H9 (cell line): ENCODE measurements around the gene POU3F3. TPM values are rescaled to one million over a fixed set of nuclear protein-coding genes. Genes with fewer than 3 reads are reported as not detected.
A peak's percentile ranks its signal among the peaks of the same experiment; 100 is the strongest.

Source experiments
- DNase-seq: peaks from one replicate; pipeline ENCODE4 v3.0.0-alpha.2; 2017
- H2AFZ ChIP-seq: one replicate; pipeline ENCODE4 v1.6.1; 2013; ENCODE audit warnings: mild to moderate bottlenecking, low read length, control low read depth, moderate library complexity
- H2AK5ac ChIP-seq: 2 replicates; pipeline ENCODE4 v1.6.1; 2013; ENCODE audit warnings: low read length, control low read depth, mixed read lengths; ENCODE audit not compliant: insufficient read length
- H2BK120ac ChIP-seq: one replicate; pipeline ENCODE4 v1.6.1; 2013; ENCODE audit warnings: low read depth, mild to moderate bottlenecking, low read length, control low read depth, inconsistent platforms; ENCODE audit not compliant: poor library complexity, severe bottlenecking
- H2BK12ac ChIP-seq: 2 replicates; pipeline ENCODE4 v1.6.1; 2013; ENCODE audit warnings: low read length, control low read depth, mixed read lengths, low read depth; ENCODE audit not compliant: insufficient read length
- H2BK15ac ChIP-seq: 2 replicates; pipeline ENCODE4 v1.6.1; 2013; ENCODE audit warnings: low read depth, low read length, control low read depth
- H2BK20ac ChIP-seq: one replicate; pipeline ENCODE4 v1.6.1; 2013; ENCODE audit warnings: low read depth, mild to moderate bottlenecking, low read length, control low read depth, inconsistent platforms; ENCODE audit not compliant: poor library complexity, severe bottlenecking
- H2BK5ac ChIP-seq: 2 replicates; pipeline ENCODE4 v1.6.1; 2013; ENCODE audit warnings: low read length, control low read depth, mixed read lengths; ENCODE audit not compliant: insufficient read length
- H3K14ac ChIP-seq: 2 replicates; pipeline ENCODE4 v1.6.1; 2013; ENCODE audit warnings: low read length, control low read depth; ENCODE audit not compliant: insufficient read depth
- H3K18ac ChIP-seq: 2 replicates; pipeline ENCODE4 v1.6.1; 2013; ENCODE audit warnings: low read depth, mild to moderate bottlenecking, mixed read lengths, low read length, control low read depth; ENCODE audit not compliant: insufficient read length
- H3K23ac ChIP-seq: 2 replicates; pipeline ENCODE4 v1.6.1; 2013; ENCODE audit warnings: low read length, control low read depth, mixed read lengths, low read depth; ENCODE audit not compliant: insufficient read length
- H3K23me2 ChIP-seq: 2 replicates; pipeline ENCODE4 v1.6.1; 2013; ENCODE audit warnings: low read depth, mild to moderate bottlenecking, mixed read lengths, low read length, control low read depth; ENCODE audit not compliant: insufficient read length, poor library complexity, severe bottlenecking
- H3K27ac ChIP-seq: 2 replicates; pipeline ENCODE4 v1.5.1; 2013; ENCODE audit warnings: low read length, control low read depth, mixed read lengths, low read depth; ENCODE audit not compliant: insufficient read length
- H3K27me3 ChIP-seq: 2 replicates; pipeline ENCODE4 v1.6.1; 2013; ENCODE audit warnings: low read length, control low read depth, inconsistent platforms; ENCODE audit not compliant: insufficient read depth
- H3K4ac ChIP-seq: 2 replicates; pipeline ENCODE4 v1.6.1; 2013; ENCODE audit warnings: low read depth, mild to moderate bottlenecking, control low read depth, inconsistent platforms, low read length, moderate library complexity
- H3K4me1 ChIP-seq: 2 replicates; pipeline ENCODE4 v1.6.1; 2013; ENCODE audit warnings: low read length, control low read depth, inconsistent platforms; ENCODE audit not compliant: insufficient read depth
- H3K4me2 ChIP-seq: 2 replicates; pipeline ENCODE4 v1.6.1; 2013; ENCODE audit warnings: low read length, control low read depth, mixed read lengths; ENCODE audit not compliant: insufficient read length, insufficient read depth
- H3K56ac ChIP-seq: 2 replicates; pipeline ENCODE4 v1.6.1; 2013; ENCODE audit warnings: low read depth, mild to moderate bottlenecking, mixed read lengths, low read length, control low read depth; ENCODE audit not compliant: insufficient read length
- H3K79me1 ChIP-seq: 2 replicates; pipeline ENCODE4 v1.6.1; 2013; ENCODE audit warnings: low read depth, mild to moderate bottlenecking, moderate library complexity, low read length, control low read depth, inconsistent platforms; ENCODE audit not compliant: insufficient read depth, poor library complexity, severe bottlenecking
- H3K79me2 ChIP-seq: 2 replicates; pipeline ENCODE4 v1.6.1; 2013; ENCODE audit warnings: low read length, control low read depth, inconsistent platforms; ENCODE audit not compliant: insufficient read depth
- H3K9ac ChIP-seq: 2 replicates; pipeline ENCODE4 v1.6.1; 2013; ENCODE audit warnings: low read length, control low read depth, mixed read lengths; ENCODE audit not compliant: insufficient read length; ENCODE audit errors: extremely low read depth
- H3K9me3 ChIP-seq: one replicate; pipeline ENCODE4 v1.6.1; 2013; ENCODE audit warnings: low read depth, low read length, inconsistent platforms; ENCODE audit not compliant: control insufficient read depth
- H3T11ph ChIP-seq: one replicate; pipeline ENCODE4 v1.6.1; 2013; ENCODE audit warnings: mild to moderate bottlenecking, low read length, control low read depth, inconsistent platforms
- H4K20me1 ChIP-seq: one replicate; pipeline ENCODE4 v1.6.1; 2013; ENCODE audit not compliant: control insufficient read depth, insufficient read length, insufficient read depth
- H4K5ac ChIP-seq: 2 replicates; pipeline ENCODE4 v1.6.1; 2013; ENCODE audit warnings: low read depth, mild to moderate bottlenecking, mixed read lengths, low read length, control low read depth; ENCODE audit not compliant: insufficient read length
- H4K8ac ChIP-seq: replicated peaks from 2 replicates; pipeline ENCODE4 v1.6.1; 2013; ENCODE audit warnings: low read length, control low read depth, mixed read lengths, low read depth; ENCODE audit not compliant: insufficient read length
- H4K91ac ChIP-seq: 2 replicates; pipeline ENCODE4 v1.6.1; 2013; ENCODE audit warnings: low read depth, mild to moderate bottlenecking, moderate library complexity, mixed read lengths, low read length, control low read depth; ENCODE audit not compliant: insufficient read length
- H3K27ac Mint-ChIP-seq, 3 experiments: 2 replicates in 2 of 3; 3 replicates in 1 of 3; pipeline ENCODE4 v1.8.0; 2020 to 2021; ENCODE audit warnings: mixed read lengths in 3 of 3, mild to moderate bottlenecking in 1 of 3, moderate library complexity in 1 of 3
- H3K27me3 Mint-ChIP-seq: 2 replicates; pipeline ENCODE4 v1.8.0; 2021; ENCODE audit warnings: low read depth, mild to moderate bottlenecking, moderate library complexity, mixed read lengths
- H3K36me3 Mint-ChIP-seq, 3 experiments: 2 replicates in 2 of 3; 3 replicates in 1 of 3; pipeline ENCODE4 v1.8.0; 2020 to 2021; ENCODE audit warnings: low read depth in 3 of 3, mixed read lengths in 3 of 3; ENCODE audit not compliant: insufficient read depth in 1 of 3
- H3K4me1 Mint-ChIP-seq, 2 experiments: 2 replicates each; pipeline ENCODE4 v1.8.0; 2020; ENCODE audit warnings: mixed read lengths in 2 of 2
- H3K4me3 Mint-ChIP-seq, 2 experiments: 2 replicates in 1 of 2; 3 replicates in 1 of 2; pipeline ENCODE4 v1.8.0; 2020 to 2021; ENCODE audit warnings: mild to moderate bottlenecking in 2 of 2, mixed read lengths in 2 of 2, moderate library complexity in 1 of 2
- H3K9me3 Mint-ChIP-seq, 2 experiments: 2 replicates in 1 of 2; 3 replicates in 1 of 2; pipeline ENCODE4 v1.8.0; 2020; ENCODE audit warnings: mild to moderate bottlenecking in 2 of 2, mixed read lengths in 2 of 2, moderate library complexity in 1 of 2
- CTCF ChIP-seq: fragments of 200-600 bp; sonication (generic); conservative IDR thresholded peaks from 3 replicates; pipeline ENCODE4 v1.8.0; 2021; ENCODE audit warnings: antibody characterized with exemption, mild to moderate bottlenecking
- WGBS: extraction: QIAGEN DNeasy Blood & Tissue Kit; methylation state at CpG from one replicate; pipeline ENCODE4 v1.1.7; 2013; ENCODE audit warnings: missing lambda C conversion rate, low lambda C conversion rate, mixed read lengths; ENCODE audit not compliant: insufficient read length; ENCODE audit errors: extremely low coverage; 5-methylcytosine and 5-hydroxymethylcytosine counted together
- total RNA-seq: library from RNA; stranded (reverse); gene quantifications from 2 replicates; pipeline ENCODE4 v1.2.1, GENCODE V29; 2021

POU3F3 gene
- total RNA-seq, 1 experiment from 2014 or later = not detected

DNA sequence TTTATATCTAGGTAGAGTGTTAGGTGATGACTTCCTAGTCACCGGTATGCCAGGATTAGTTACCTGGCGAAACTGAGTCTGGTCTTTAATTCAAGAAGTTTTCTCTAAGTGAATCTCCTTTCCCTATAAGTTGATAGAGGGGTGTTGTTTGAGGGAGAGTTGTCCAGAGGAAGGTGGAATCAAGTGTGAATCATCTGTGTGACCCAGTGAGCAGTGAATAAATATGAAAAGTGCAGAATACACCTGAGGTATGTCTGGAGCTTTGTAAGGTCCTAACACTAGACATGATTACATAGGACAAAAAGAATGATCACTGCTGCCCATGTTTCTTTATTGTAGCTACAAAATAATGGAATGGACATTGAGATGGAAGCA lies 11.2 kb downstream of the POU3F3 start:
- no peak overlapping the region for H3K18ac ChIP-seq
- no CpG with 5 or more reads among the region's 2 CpGs for WGBS
- H3K4me2 ChIP-seq = no peak overlapping the region
- H3K79me2 ChIP-seq = no peaks in the 10 kb centered on the region
- H3K27ac ChIP-seq = no peak overlapping the region
- H2BK5ac ChIP-seq = no peak overlapping the region
- H4K5ac ChIP-seq = no peak overlapping the region
- Mint-ChIP-seq H3K4me1 (peaks cover 29 to 53% of the 10 kb centered on the region in 2 experiments), H3K27me3 (peaks cover 99% of the 10 kb centered on the region), H3K27ac (no peak overlapping the region), H3K4me3 (peak overlapping the region in 1 of 2 experiments; percentile 38; a peak in 1 of 5 replicates), H3K36me3 (no peaks in the 10 kb centered on the region; a peak in 1 of 7 replicates), H3K9me3 (peaks cover 0 to 6% of the 10 kb centered on the region in 2 experiments; a peak in 2 of 5 replicates)
- no peak overlapping the region for H2BK120ac ChIP-seq
- no peak overlapping the region for H3K9ac ChIP-seq
- no peak overlapping the region for H3K56ac ChIP-seq
- no peak overlapping the region for H2BK15ac ChIP-seq
- peaks cover 11% of the 10 kb centered on the region for H3K23me2 ChIP-seq
- H3K9me3 ChIP-seq = no peaks in the 10 kb centered on the region
- no peak for TF ChIP-seq CTCF
- no peak overlapping the region for H4K8ac ChIP-seq
- H2AK5ac ChIP-seq = no peak overlapping the region
- no peak overlapping the region for H4K91ac ChIP-seq
- no peak overlapping the region for H3K14ac ChIP-seq
- DNase-seq = no peak
- no peak overlapping the region for H3T11ph ChIP-seq
- H3K4ac ChIP-seq = no peak overlapping the region
- no peaks in the 10 kb centered on the region for H3K79me1 ChIP-seq
- H3K27me3 ChIP-seq = peaks cover 88% of the 10 kb centered on the region
- H3K4me1 ChIP-seq = no peaks in the 10 kb centered on the region
- H2BK20ac ChIP-seq = no peak overlapping the region
- no peak overlapping the region for H3K23ac ChIP-seq
- no peak overlapping the region for H2BK12ac ChIP-seq
- no peak overlapping the region for H2AFZ ChIP-seq
- no peaks in the 10 kb centered on the region for H4K20me1 ChIP-seq
